IPS DF 4.7 (cell line): ENCODE data around the gene TTC23.

ENCODE experiments used
- DNase-seq: peaks from one replicate; pipeline ENCODE4 v3.0.0-alpha.2; 2013; ENCODE audit warnings: low spot score; ENCODE audit errors: extremely low read depth

Gene TTC23

DNA sequence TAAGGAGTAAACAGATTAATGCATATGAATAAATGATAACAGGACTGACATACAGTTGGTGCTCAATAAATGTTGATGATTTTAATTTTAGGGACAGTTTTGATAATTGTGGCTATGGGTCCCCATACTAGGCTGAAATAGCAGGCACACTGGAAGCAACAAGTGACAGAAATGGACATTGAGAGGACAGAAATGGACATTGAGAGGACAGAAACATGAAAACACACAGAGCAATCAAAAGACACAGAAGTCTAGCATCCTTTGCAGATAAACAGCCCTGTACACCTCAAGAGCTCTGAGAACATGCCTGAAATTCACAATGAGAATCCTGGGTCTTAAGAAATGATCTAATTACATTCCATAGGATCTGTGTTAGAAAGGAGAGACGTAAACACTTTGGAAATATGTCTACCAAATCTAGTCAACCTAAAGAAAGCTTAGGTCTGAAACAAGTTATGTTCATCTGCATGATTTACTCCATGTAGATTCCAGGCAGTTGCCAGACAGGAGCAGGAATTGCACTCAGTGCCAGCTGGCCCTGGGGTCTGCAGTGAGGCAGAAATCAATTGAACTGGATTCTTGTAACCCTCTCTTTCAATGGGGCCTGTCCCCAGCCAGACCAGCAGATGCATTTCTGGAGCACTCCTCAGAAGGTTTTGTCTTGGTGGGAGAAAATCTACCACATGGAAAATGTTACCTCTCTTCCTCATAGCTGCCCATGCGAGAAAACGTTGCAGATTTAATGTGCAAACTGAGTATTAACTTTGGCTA lies 84.2 kb downstream of the TTC23 start:
- no peak for DNase-seq

DNA sequence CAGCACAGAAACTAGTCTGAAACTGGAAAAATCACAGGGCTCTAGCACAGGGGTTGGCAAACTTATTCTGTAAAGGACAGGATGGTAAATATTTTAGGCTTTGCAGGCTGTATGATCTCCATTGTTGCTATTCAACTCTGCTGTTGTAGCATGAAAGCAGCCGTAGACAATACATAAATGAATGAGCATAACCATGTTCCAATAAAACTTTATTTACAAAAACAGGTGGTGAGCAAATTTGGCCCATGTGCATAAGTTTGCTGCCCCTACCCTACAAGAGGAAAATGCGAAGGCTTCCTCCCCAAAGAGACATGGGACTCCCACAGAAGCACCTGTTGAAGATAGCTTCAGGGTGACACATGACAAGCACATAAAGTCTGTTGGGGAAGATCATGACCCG lies 85.3 kb downstream of the TTC23 start:
- DNase-seq = no peak

DNA sequence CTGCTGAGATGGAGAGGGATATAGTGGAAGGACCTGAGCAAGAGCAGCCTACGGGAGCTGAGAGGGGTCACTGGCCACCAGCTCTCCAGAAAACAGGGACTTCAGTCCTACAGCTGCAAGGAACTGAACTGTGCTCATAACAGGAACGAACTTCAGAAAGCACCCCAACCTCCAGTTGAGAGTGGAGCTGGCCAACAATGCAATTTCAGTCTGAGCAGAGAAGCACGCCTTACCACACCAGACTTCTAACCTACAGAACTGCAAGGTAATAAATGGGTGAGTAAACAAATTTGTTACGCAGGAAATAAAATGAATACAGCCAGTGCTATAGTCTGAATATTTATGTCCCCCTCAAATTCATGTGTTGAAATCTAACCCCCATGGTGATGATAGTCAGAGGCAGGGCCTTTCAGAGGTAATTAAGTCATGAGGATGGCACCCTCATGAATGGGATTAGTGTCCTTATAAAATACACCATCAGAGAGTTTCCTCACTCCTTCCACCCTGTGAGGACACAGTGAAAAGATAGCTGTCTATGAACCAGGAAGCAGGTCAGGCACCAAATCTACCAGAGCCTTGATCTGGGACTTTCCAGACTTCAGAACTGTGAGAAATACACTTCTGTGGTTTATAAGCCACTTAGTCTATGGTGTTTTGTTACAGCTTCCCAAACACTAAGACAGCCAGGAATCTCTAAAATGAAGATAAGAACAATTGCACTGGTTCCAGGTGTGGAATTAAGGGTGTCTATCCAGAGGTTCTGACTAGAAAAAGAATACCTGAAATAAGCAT lies 85.9 kb downstream of the TTC23 start:
- DNase-seq = no peak

DNA sequence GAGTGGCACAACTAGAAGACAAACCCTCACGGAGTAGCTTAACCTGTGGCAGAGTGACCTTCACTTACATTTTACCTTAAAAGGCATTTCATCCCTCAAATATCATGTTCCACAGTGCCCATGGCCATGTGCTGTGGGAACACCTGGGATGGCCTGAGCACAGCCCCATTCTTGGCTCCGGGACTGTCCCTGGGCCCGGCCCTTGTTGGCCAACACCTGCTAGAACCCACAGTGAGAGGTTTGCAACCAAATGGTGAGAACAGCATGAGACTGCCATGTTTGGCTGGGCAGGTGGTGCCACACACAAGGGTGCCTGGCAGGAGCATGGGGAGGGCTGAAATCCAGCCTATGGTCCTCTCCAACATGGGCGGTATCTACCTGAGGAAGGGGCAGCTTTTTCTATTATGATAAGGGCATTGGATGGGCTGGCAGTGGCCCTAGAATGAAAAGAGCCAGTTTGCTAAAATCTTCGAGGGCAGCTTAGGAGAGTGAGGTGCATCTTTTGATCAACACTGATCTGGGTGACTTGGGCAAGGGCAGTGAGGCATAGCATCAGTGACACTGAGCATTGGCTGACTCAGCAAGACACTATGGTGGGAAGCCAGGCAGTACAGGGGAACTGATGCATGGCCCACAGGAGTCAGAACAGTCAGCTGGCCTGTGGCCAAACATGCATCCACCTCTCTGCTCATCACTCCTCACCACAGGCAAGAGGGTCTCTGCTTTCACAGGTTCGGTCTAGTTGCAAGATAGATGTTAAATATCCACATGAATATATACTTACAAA lies 90.6 kb downstream of the TTC23 start:
- no peak for DNase-seq

DNA sequence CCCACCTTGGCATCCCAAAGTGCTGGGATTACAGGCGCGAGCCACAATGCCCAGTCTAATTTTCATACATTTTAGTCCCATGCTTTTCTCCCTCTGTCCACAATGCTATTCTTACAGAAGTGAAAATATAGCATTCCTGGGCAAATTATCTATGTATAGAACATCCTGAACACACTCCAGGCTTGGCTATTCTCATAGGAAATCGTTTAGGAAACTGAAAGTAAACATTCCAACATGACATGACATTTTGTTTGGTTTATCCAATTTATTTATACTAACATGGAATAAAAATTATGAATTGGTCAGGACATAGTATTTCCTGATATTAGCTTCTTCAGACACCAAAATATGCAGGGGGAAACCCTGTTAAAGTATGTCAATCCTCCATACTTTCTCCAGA lies 91.9 kb downstream of the TTC23 start:
- DNase-seq = no peak

DNA sequence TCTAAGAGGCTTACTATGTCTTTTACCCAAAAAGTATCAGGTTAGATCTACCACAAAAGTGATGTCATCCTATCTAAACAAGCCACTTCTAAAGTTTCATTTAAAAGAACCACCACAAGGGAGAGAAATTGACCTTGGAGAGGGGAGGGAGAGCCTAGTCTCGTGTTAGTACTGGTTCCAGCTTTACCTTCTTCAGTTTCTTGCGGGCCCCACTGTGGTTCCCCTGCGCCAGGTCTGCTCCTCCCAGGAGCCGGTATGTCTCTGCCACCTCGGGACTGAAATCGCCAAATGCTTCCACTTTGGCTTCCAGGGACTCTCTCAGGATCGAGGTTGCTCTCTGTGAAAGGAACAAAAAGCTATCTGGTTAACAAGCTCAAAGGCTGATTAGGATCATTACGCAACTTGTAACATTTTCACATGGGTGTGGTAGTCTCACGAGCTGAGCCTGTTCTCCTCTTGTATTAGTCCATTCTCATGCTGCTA lies 93.4 kb downstream of the TTC23 start:
- DNase-seq = no peak

DNA sequence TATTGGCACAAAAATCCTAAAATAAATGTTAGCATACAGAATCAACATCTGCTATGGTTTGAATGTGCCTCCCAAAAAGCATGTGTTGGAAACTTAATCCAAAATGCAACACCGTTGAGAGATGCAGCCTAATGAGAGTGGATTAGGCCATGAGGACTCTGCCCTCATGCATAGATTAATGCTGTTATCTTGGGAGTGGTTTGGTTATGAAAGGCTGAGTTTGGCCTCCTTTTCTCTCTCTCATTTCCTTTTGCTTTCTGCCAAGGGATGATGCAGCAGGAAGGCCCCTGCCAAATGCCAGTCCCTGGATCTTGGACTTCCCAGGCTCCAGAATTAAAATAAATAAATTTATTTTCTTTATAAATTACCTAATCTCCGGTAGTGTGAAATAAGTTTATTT lies 95.1 kb downstream of the TTC23 start:
- no peak for DNase-seq

DNA sequence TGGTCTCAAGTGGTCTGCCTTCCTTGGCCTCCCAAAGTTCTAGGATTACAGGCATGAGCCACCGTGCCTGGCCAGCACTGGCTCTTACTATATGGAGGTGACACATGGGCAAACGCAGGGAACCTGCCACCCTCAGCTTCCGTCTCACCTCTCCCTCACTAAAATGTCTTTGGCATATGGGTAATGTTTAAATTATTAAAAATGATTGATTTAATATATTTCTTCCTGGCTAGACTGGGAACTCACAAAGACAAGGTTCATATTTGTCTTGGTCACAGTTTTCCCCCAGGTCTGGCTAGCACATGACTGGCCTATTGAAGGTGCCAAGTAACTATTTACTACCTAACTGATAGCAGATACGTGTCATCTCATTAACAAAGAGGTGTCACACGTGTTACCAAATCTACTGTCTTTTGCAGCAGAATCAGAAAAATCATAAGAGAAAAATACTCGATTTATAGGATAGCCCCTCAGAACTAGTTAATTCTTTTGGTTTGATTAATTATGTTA lies 96.3 kb downstream of the TTC23 start:
- no peak for DNase-seq

DNA sequence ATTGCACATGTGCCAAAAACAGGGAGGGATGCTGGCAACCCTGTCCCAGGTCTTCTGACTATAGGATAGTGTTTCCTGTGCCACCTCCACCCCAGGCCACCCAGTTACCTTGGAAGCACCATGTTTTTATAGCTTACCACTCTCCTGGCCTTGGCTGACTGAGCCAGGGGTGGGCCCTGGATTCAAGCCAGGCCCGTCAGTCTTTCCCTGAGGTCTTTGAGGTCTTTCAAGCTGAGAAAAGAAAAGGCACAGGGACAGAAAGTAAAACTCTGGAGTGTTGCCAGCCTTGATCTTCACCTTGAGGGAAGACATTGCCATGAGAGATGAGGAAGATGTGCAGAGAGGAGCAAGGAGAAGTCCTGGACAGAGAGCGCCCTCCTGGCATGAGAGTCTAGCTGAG lies 98.2 kb downstream of the TTC23 start:
- no peak for DNase-seq

DNA sequence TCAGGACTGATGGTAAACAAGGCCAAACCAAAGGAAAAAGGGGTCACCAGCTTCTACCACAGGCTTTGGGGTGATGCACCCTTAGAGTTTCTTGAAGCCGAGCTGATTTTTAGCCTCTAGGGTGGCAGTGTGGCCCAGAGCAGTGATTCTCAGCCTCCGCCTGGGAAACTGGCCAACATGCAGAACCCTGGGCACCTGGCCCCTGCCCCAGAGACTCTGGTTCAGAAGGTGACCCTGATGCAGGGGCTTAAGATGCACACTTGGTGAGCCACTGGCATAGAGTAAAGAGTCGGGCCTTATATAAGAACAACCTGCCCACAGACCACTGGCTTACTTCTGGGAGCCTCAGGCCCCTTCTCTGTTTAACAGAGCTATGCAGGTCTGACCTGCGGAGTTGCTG lies 100.0 kb downstream of the TTC23 start:
- no peak for DNase-seq

DNA sequence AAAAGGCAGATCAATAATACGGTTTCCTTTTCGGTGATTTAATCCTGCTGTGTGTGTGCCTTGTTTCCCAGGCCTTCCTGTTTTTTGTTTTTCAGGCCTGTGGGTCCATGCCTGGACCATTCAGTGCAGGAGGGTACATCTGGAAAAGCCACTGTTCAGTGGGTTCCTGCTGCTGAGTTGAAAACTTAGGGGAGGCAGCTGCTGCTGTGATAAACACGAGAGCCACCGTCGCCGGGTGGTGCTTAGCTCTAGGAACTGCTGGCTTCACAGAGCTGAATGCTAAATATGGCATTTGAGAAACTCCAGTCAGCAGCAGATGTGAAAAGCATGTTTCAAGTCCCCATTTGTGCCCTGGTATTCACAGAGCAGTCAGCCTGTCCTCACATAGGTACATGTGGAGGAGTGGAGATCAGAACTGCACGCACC lies 100.5 kb downstream of the TTC23 start:
- DNase-seq = no peak

DNA sequence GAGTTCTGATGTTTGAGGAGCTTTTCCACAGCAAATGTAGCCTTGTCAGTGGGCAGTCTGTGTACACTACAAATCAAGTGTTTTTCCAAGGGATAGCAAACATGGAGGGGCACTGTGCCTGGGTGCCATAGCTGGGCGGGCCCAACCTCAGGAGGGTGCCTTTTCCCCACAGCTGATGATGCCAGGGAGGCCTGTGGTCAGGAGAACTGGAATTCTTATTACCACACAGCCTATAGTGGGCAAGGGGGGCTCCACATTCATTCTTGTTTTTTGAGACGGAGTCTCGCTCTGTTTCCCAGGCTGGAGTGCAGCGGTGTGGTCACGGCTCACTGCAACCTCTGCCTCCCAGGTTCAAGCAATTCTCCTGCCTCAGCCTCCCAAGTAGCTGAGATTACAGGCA lies 102.7 kb downstream of the TTC23 start:
- no peak for DNase-seq

DNA sequence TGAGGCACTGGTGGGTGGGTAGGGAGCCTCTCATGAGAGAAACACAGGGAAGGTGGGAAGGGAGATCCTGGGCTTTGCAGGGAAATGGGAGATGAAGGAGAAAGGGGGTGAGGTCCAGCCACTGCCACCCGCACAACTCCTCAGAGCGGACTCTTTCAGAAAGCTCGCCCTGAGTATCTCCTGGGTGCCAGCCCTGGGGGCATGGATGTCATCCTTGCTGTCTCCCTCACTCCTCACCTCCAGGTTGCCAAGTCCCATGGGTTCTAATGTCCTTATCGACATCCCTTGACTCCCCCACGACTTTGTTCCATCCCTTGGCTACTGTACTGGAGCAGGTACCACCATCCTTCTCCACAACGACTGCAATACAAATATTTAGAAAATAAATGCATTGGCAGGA lies 103.6 kb downstream of the TTC23 start:
- DNase-seq = no peak

DNA sequence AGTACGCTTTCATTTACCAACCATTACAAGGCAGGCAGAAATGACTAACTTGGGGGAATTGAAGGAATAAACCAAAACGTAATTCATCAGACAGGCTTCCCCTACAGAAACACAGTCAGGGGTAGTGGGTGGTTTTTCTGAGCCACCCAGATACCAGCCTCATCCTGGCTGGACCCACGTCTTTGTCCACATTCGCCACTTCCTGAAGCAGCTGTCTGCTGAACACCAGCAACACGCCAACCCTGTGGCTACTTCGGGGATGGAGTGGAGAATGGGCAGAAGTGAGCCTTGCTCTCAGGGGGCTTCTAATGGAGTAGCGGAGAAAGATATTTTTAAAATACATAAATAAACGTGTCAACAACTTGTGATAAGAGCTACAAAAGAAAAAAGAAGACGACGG lies 104.4 kb downstream of the TTC23 start:
- DNase-seq = no peak

DNA sequence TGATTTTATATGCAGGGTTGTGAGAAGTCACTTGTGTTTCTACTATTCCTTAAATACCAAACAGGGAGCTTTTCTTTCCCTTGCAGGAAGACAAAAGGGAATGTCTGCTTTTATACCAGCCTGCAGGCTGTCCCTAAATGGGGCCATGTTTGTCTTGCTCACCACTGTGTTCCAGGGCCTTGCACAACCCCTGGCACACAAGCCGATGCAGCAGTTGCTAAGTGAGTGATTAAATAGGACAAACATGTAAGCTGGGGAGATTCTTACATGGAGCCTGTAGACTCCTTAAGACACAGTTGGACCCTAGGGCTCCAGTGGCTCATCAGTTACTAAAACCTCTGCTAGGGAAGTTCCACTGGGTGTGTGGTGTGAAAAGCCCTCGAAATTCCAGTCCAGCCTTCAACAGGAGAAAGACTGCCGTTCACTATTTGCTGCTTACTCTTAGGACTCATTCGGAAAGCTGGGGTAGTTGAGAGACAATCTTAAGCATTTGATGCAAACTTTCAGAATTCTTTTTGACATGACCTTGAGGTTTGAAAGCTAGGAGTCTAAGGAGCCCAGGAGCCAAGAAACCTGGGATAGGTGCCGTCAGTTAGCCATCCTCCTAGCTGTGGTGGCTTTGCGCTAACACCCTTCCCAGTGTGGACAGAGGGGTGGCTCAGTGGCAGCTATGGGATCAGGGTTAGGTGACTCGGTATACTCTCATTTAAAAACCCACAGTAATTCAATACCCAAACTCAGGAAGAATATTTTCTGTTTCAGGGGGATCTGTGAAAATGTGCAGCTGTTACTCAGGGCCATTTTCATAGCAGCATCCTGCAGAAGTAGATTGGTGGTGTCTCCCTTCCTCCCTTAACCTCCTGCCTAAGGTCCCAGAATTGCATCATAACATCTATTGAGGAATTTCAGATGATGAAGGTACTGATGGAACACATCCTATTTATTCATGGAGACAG lies 105.4 kb downstream of the TTC23 start:
- no peak for DNase-seq

DNA sequence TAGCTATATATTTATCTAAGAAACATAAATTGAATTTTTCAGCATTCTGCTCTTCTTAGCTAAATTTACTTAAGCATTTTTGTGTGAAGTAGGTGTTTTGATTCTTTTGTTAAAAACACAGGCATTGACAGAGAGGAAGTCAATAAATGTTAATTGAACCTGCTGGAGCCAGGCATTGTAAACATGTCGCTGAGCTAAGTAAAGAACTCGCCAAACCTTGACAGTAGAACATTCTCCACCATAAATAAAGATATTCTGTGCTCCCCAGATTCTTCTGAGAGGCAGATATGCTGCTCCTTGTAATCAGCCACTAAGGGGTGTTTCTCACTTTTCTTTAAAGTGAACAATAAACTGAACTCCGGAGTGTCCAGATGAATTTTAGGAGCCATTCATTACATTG lies 106.1 kb downstream of the TTC23 start:
- DNase-seq = no peak

DNA sequence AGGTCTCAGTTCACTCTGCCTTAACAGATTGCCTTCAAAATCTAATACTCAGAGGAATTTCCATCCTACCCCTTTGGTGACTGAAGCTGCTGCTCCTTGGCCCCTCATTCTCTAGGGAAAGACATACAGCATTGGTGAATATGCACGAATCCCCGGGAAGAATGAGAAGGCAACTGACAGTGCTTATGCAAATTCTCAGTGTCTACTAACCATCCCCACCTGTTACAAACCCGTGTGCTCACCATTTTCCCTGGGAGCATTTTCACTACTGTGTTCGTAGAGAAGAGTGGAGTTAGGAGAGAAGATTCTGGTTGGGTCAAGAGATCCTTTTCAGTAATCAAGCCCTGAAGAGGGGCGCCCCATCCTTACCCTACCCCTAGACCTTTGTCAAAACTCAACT lies 106.8 kb downstream of the TTC23 start:
- DNase-seq = no peak

DNA sequence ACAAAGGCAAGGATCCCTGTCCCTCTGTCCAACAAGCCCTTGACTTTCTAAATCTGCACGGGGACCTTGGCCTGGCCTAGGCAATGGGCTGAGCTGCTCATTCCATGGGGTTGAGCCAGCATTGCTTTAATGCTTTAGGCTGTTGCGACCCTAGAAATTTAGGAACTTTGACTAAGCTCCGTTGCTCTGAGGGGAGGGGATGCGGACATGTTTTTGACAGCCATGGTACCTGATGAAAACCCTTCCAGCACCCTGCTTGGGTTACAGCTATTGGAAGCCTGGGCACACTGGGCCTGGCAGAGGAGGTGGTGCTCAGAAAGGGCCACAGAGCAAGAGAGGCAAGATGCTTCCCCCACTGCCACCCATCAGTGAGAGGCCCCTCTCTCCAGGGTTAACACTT lies 107.4 kb downstream of the TTC23 start:
- no peak for DNase-seq

DNA sequence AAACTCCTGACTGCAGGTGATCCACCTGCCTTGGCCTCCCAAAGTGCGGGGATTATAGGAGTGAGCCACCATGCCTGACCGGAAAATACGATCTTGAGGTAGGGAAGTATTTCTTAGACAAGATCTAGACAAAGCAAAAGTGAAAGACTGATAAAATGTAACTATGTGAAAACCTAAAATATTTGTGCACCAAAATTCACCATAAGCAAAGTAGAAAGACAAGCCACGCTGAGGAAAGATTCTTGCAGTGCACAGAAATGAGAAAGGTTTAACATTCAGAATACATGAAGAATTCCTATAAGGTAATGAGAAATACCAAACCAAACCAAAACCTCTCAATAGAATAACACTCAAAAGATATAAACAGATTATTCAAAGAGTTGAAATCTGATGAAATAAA lies 108.8 kb downstream of the TTC23 start:
- DNase-seq = no peak

DNA sequence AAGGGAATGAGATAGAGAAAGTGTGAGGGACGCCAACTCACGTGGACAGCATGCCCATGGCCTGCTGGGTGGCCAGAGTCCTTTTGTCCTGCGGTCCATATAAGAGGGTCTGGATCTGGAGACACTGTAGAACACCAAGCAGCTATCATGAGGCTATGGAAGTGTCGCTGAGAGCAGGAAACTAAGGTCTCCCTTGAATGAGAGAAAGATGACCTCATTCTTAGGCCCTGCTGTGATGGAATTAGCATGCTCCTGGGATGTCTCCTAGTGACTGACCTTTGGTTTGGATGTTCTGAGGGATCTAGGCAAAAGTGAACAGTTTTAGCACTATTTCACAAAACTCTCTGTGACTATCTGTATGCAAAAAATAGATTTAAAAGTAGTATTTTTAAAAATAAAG lies 110.1 kb downstream of the TTC23 start:
- DNase-seq = no peak
